ENCODE results near the gene PIM3. TPM values are rescaled to one million over a fixed set of nuclear protein-coding genes. Genes with fewer than 3 reads are reported as not detected.

Gene PIM3
- total RNA-seq, 1 donor from 2014 or later: 113 TPM

- intact Hi-C loops (cut with micrococcal nuclease): no loop called here
These were observed 32.9 kb upstream of the PIM3 start for GRCh38 chr22:49927483-49928184.

- intact Hi-C loops (cut with micrococcal nuclease): no loop called here
These were observed 32.4 kb upstream of the PIM3 start for GRCh38 chr22:49928185-49928495.

GRCh38 chr22:49928555-49929210 lies 31.9 kb upstream of the PIM3 start:
- intact Hi-C loops (cut with micrococcal nuclease): loop anchor here (1.0 kb wide), 1 partner anchor 102 kb away; no protein-coding TSS in a partner anchor

- intact Hi-C loops (cut with micrococcal nuclease): loop anchor here (1.0 kb wide), 1 partner anchor 101 kb away; no protein-coding TSS in a partner anchor
These were observed 31.2 kb upstream of the PIM3 start for GRCh38 chr22:49929211-49929979.

GRCh38 chr22:49929994-49930575 lies 30.5 kb upstream of the PIM3 start:
- intact Hi-C loops (cut with micrococcal nuclease): loop anchor here (1.0 kb wide), 1 partner anchor 100 kb away; no protein-coding TSS in a partner anchor

GRCh38 chr22:49930596-49931412 lies 29.8 kb upstream of the PIM3 start:
- intact Hi-C loops (cut with micrococcal nuclease): loop anchor here (1.0 kb wide), 1 partner anchor 62 kb away; no protein-coding TSS in a partner anchor

GRCh38 chr22:49933236-49934159 lies 27.1 kb upstream of the PIM3 start:
- intact Hi-C loops (cut with micrococcal nuclease): no loop called here

- intact Hi-C loops (cut with micrococcal nuclease): no loop called here
These were observed 26.2 kb upstream of the PIM3 start for GRCh38 chr22:49934160-49934890.

GRCh38 chr22:49934891-49935557 lies 25.5 kb upstream of the PIM3 start:
- intact Hi-C loops (cut with micrococcal nuclease): loop anchor here (5.0 kb wide), 1 partner anchor 257 kb away; no protein-coding TSS in a partner anchor

GRCh38 chr22:49935561-49935960 lies 25.0 kb upstream of the PIM3 start:
- intact Hi-C loops (cut with micrococcal nuclease): loop anchor here (5.0 kb wide), 1 partner anchor 257 kb away; no protein-coding TSS in a partner anchor

- intact Hi-C loops (cut with micrococcal nuclease): loop anchor here (1.0 to 5.0 kb wide), 5 partner anchors 9 to 256 kb away; partner anchors contain the start of genes ALG12, CRELD2 and PIM3
These were observed 24.3 kb upstream of the PIM3 start for GRCh38 chr22:49936018-49936972.

GRCh38 chr22:49936973-49937757 lies 23.4 kb upstream of the PIM3 start:
- intact Hi-C loops (cut with micrococcal nuclease): loop anchor here (1.0 to 5.0 kb wide), 5 partner anchors 8 to 255 kb away; partner anchors contain the start of genes ALG12, CRELD2 and PIM3

- intact Hi-C loops (cut with micrococcal nuclease): loop anchor here (2.0 to 5.0 kb wide), 2 partner anchors 33 to 254 kb away; no protein-coding TSS in a partner anchor
These were observed 22.6 kb upstream of the PIM3 start for GRCh38 chr22:49937758-49938564.

- intact Hi-C loops (cut with micrococcal nuclease): loop anchor here (5.0 kb wide), 1 partner anchor 254 kb away; no protein-coding TSS in a partner anchor
These were observed 21.9 kb upstream of the PIM3 start for GRCh38 chr22:49938565-49939136.
